Cardiac fibroblast (primary cell): ENCODE data around the gene HOXD4.

Experiments used
- DNase-seq, 2 donors: peaks; one replicate each; pipeline versions ENCODE4 v3.0.0 to v3.0.0-alpha.2; 2010; ENCODE audit warnings: low read depth in 2 of 2
- H3K4me3 ChIP-seq, 2 donors: replicated peaks in 1 of 2; 1 replicate in 1 of 2; 2 replicates in 1 of 2; pipeline ENCODE4 v1.5.1; 2011; ENCODE audit warnings: low read depth in 2 of 2, low read length in 2 of 2, mild to moderate bottlenecking in 2 of 2, moderate library complexity in 1 of 2
- TF ChIP-seq, protein P1 (sequence below): IDR thresholded peaks from one replicate; pipeline ENCODE4 v1.5.1; 2011; ENCODE audit warnings: low read depth, mild to moderate bottlenecking, low read length, inconsistent platforms

The HOXD4 gene

DNA sequence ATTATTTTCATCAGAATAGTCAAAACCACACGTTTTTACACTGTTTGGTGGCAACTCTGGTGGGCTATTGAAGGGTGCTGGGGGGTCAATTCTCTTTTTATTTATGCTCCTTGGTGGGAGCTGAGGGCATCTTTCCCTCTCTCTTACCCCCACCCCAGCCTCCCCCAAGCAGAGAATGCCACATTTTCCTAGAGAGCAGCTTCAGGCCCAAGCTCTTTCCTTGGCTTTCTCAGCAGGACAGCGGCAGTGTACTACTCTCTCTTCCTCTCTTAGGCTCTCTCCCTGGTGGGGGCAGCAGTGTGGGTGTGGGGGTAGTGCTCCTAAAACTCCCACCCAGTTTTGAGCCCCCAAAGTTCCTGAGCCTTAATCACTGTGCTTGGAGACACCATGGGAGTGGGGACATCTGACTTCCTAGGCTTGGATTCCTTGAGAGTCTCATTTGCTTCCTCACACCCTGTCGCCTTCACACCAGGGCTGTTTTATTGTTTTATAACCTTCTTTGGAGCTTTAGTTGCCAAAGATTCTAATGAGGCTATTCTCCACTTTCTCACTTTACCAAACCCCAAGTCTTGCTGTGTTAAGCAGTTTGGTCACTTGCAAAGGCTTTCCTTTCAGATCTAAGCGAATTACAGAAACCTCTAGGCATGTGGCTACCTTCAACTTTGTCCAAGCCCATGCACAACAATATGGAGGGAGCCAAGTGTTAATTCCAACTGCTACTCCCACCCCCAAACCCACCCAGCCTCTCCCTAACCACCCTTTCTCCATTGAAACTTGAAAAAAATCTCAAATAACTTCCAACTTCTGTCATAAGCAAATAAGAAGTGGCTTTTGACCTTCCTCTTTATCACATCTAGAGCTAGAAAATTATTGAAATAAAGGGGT lies 6.0 kb upstream of the HOXD4 start:
- TF ChIP-seq, protein P1, sequence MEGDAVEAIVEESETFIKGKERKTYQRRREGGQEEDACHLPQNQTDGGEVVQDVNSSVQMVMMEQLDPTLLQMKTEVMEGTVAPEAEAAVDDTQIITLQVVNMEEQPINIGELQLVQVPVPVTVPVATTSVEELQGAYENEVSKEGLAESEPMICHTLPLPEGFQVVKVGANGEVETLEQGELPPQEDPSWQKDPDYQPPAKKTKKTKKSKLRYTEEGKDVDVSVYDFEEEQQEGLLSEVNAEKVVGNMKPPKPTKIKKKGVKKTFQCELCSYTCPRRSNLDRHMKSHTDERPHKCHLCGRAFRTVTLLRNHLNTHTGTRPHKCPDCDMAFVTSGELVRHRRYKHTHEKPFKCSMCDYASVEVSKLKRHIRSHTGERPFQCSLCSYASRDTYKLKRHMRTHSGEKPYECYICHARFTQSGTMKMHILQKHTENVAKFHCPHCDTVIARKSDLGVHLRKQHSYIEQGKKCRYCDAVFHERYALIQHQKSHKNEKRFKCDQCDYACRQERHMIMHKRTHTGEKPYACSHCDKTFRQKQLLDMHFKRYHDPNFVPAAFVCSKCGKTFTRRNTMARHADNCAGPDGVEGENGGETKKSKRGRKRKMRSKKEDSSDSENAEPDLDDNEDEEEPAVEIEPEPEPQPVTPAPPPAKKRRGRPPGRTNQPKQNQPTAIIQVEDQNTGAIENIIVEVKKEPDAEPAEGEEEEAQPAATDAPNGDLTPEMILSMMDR: no peak
- DNase-seq: no peak
- H3K4me3 ChIP-seq: no peak overlapping the region

DNA sequence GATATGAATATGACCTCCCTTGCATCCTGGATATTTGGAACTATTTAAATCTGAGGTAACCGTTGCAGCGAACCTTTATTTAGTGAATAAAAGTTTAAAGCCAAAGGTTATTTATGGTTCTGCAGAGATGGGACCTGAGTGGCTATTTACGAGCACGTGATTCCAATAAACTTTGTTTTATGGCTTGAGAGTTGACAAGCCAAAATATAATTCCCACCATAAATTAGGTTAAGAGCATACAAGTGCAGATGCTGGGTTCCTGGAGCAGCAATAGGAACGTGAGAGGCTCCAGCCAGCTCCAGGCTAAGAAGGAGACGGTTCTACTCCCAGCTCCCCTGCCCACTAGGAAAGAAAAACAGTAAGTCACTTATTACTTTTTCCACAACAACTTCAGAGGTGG lies 5.2 kb upstream of the HOXD4 start:
- no peak overlapping the region for H3K4me3 ChIP-seq
- no peak for DNase-seq
- TF ChIP-seq, protein P1: no peak

DNA sequence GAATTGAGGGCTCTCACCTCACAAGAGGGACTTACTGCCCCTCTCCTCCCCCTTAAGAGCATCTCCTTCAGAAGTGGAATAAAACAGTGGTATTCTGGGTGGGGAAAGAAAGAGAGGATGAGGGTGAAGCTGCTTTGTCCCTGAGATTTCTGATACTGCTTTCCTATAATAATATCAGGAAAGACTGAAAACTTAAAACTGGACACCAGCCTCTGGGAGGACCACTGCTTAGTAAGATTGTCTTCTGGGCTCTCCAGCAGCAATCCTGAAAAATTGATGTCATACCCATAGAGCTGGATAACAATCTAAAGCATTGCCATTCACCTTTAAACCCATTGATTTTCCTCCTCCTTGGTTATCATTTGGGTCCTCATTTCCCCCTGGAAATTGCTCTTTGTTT lies 4.7 kb upstream of the HOXD4 start:
- TF ChIP-seq, protein P1: no peak
- H3K4me3 ChIP-seq: no peak overlapping the region
- DNase-seq: no peak

DNA sequence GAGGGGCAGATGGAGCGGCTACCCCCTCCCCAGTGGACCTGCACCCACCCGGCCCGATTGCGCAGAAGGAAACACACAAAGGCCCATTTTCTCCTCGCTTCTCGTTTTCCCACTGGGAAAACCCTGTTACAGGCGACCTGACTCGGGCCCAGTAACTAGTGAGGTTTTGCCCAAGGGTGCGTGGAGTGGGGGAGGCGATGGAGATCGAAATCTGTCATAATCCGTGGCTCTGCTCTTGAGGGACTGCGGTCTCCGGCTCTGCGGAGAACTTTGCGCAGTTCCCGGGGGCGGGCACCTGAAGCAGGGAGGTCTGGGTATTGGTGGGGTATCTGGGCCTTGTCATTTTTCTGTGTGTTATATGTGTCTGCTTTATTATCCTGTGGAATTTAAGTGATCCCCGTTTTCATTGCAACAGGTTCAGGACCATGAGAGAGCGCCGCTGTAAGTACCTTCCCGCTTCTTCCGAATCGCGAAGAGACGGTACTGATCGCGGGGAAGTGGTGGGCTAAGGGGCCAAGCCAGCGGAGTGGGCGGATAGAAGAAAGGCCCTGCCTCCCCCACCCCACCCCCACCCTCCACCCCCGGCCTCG lies 4.0 kb upstream of the HOXD4 start:
- no peak overlapping the region for H3K4me3 ChIP-seq
- DNase-seq: no peak
- TF ChIP-seq, protein P1: no peak

DNA sequence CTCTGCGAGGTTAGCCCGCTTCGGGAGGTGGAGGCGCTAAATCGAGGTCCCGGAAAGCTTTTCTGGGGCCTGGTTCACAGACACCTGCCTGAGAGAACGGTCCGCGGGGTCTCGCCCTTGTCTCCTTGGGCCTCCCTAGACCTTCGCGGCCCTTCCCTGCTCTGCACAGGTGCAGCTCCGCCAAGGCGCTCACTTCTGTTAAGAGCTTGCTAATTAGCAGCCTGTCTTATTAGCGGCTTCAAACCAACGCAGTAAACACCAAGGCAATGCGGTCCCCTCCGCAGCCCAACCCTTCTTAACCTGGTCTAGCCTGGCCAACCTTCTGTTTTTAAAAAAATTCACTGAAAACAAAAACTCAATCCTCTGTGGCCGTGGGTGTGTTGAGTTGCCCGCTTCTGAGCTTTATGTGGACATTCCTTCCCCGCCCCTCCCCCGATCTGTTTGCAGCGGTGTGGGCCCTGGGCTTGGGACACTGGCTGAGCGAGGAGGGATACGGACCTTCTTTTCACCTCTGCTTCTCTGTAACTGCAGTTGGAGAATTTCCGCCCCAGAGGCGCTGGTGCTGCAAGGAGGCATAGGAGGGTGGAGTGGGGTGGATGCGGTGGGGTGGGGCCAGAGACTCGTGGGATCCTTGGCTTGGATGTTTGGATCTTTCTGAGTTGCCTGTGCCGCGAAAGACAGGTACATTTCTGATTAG lies 3.4 kb upstream of the HOXD4 start:
- no peak for DNase-seq
- no peak overlapping the region for H3K4me3 ChIP-seq

DNA sequence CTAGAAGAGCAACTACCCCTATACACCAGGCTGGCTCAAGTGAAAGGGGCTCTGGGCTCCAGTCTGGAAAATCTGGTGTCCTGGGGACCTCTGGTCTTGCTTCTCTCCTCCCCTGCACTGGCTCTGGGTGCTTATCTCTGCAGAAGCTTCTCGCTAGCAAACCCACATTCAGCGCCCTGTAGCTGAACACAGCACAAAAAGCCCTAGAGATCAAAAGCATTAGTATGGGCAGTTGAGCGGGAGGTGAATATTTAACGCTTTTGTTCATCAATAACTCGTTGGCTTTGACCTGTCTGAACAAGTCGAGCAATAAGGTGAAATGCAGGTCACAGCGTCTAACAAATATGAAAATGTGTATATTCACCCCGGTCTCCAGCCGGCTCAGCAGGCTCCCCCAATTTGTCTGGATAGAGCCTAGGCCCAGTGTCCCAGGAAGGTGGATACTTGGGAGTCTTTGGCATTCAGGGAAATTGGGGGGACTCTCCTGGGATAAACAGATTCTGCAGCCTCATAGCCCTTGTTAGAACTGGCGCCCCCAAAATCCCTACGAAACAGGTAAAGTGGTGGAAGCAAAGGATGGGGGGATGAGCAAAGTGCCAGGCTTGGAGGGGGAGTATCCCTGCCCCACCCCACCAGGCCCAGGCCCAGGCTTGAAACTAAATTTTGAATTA lies 2.5 kb upstream of the HOXD4 start:
- DNase-seq: no peak
- H3K4me3 ChIP-seq: no peak overlapping the region
- TF ChIP-seq, protein P1: no peak

More for the DNA sequence above, 3.4 kb upstream of the HOXD4 start:
- TF ChIP-seq, protein P1: no peak
